ENCODE data around the gene NUDT7.

Gene NUDT7

DNA sequence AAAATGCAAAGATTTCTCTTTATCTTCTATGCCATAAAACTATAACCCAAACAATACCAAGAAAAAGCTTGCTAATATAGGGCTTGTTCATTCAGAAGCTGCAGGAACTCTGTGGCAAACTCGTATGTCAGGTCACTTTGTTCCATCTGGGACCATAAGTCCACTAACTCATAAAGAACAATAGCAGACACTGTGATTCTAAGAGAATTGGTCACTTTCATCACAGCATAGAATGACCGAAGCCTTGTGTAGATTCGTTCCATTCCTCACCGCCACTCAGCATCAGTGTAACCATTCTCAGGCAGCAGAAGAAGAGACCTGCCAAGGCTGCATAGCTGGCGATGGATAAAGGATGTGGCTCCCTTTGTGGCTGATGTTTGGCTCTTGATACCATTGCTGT is 35.7 kb downstream of the NUDT7 start:
- no peak for DNase-seq (ENCODE audit: low read depth)
- TF ChIP-seq, protein P1, sequence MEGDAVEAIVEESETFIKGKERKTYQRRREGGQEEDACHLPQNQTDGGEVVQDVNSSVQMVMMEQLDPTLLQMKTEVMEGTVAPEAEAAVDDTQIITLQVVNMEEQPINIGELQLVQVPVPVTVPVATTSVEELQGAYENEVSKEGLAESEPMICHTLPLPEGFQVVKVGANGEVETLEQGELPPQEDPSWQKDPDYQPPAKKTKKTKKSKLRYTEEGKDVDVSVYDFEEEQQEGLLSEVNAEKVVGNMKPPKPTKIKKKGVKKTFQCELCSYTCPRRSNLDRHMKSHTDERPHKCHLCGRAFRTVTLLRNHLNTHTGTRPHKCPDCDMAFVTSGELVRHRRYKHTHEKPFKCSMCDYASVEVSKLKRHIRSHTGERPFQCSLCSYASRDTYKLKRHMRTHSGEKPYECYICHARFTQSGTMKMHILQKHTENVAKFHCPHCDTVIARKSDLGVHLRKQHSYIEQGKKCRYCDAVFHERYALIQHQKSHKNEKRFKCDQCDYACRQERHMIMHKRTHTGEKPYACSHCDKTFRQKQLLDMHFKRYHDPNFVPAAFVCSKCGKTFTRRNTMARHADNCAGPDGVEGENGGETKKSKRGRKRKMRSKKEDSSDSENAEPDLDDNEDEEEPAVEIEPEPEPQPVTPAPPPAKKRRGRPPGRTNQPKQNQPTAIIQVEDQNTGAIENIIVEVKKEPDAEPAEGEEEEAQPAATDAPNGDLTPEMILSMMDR (IDR thresholded peaks at IDR 0.05; ENCODE audit: insufficient read depth, low read depth, low read length, missing control alignments): no peak
- H3K4me3 ChIP-seq (ENCODE audit: low read depth, low read length): no peak overlapping the region

DNA sequence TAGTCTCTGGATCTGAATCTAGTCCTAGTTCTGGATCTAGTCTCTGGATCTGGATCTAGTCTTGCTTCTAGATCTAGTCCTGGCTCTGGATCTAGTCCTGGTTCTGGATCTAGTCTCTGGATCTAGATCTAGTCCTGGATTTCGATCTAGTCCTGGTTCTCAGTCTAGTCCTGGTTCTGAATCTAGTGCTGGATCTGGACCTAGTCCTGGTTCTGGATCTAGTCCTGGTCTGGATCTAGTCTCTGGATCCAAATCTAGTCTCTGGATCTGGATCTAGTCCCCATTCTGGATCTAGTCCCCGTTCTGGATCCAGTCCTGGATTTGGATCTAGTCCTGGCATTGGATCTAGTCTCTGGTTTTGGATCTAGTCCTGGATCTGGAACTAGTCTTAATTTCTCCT is 36.2 kb downstream of the NUDT7 start:
- no peak overlapping the region for H3K4me3 ChIP-seq (ENCODE audit: low read depth, low read length)
- no peak for DNase-seq (ENCODE audit: low read depth)
- TF ChIP-seq, protein P1 (IDR thresholded peaks at IDR 0.05; ENCODE audit: insufficient read depth, low read depth, low read length, missing control alignments): no peak

DNA sequence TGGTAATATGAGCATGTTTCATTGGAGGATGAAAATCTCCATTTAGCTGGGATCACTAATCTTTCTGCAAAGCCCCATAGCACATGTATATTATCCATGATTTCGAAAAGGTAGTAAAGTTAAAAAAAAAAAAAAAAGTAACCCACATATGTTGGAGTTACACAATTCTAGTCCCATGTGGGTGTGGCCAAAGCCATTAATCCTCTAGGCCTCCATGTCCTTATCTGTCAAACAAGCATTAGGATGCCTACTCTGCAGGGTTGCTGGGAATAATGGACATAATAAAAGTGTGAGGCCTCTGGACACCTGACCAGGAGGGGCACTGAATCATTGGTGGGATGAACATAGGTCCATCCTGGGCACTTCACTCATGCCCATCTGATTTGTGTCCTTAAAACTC is 36.9 kb downstream of the NUDT7 start:
- no peak for DNase-seq (ENCODE audit: low read depth)
- H3K4me3 ChIP-seq (ENCODE audit: low read depth, low read length): no peak overlapping the region
- TF ChIP-seq, protein P1 (IDR thresholded peaks at IDR 0.05; ENCODE audit: insufficient read depth, low read depth, low read length, missing control alignments): no peak

DNA sequence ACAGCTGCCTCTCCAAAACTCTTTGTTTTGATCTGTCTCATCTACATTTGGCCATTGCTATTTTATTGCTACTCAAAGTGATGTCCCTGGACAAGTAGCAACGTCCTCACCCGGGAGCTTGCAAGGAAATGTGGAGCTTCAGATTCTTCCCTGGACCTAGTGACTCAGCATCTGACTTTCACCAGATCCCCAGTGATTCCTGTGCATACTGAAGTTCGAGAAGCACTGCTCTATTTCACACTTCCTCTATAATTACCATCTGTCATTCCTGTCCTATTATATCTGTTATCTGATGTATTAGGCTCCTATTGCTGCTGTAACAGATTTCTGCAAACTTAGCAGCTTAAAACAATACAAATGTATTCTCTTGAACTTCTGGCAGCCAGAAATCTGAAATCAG is 37.5 kb downstream of the NUDT7 start:
- DNase-seq (ENCODE audit: low read depth): no peak
- H3K4me3 ChIP-seq (ENCODE audit: low read depth, low read length): no peak overlapping the region
- TF ChIP-seq, protein P1 (IDR thresholded peaks at IDR 0.05; ENCODE audit: insufficient read depth, low read depth, low read length, missing control alignments): no peak

DNA sequence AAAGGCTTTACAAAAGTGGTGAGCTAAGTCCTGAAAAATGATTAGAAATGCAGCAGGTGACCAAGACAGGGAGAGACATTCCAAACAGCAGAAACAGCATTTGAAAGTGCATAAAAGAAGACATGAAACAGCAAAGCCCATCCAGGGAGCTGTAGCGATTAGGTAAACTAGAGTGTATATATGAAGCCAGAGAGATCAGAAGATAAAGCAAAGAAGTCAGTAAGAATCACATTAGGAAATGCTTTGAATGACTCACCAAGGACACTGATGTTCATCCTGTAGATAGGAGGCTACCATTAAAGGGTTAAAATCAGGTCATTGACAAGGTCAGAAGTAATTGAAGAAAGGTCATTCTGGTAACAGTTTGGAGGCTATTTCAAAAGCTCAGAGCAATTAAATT is 38.5 kb downstream of the NUDT7 start:
- TF ChIP-seq, protein P1 (IDR thresholded peaks at IDR 0.05; ENCODE audit: insufficient read depth, low read depth, low read length, missing control alignments): no peak
- H3K4me3 ChIP-seq (ENCODE audit: low read depth, low read length): no peak overlapping the region
- no peak for DNase-seq (ENCODE audit: low read depth)

DNA sequence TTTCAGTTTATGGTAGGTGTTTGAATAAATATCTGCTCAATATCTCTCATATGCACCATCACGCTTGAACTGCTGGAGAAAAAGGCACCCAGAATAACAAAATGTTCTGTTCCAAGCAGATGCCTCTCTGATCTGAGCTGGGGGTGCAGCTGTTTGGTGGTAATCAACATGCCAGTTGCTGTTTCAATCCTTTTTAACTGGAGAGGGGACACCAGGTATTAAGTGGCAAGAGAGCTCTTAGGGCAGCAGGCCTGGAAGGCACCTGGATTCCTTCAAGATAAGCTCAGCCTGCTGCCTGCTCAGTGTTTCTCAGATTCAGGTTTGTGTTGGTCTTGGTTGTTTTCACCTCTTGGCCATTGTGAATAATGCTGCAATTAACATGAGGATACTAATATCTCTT is 38.9 kb downstream of the NUDT7 start:
- TF ChIP-seq, protein P1 (IDR thresholded peaks at IDR 0.05; ENCODE audit: insufficient read depth, low read depth, low read length, missing control alignments): no peak
- DNase-seq (ENCODE audit: low read depth): no peak
- H3K4me3 ChIP-seq (ENCODE audit: low read depth, low read length): no peak overlapping the region

DNA sequence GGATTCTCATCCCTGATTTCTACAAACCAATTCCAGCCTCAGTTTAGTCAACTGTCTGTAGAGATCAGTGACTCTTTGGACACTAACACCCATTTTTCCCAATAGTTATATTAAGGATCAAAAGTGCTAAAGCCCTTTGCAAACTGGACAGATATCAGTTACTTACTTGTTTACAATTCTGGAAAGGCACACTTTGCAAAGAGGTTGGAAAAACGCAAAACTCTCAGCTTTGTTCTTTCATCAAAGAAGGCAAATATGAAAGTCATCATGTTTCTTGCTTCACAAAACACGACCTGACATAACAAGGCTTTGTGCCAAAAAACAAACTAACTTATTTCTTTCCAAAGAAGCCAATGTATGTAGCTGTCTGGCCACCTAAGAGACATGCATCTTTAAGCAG is 39.9 kb downstream of the NUDT7 start:
- TF ChIP-seq, protein P1 (IDR thresholded peaks at IDR 0.05; ENCODE audit: insufficient read depth, low read depth, low read length, missing control alignments): no peak
- H3K4me3 ChIP-seq (ENCODE audit: low read depth, low read length): no peak overlapping the region
- DNase-seq (ENCODE audit: low read depth): no peak
